Upper lobe of left lung (tissue), 6 donors: ENCODE results near the gene UBE2S. TPM values are rescaled to one million over a fixed set of nuclear protein-coding genes. Genes with fewer than 3 reads are reported as not detected.

Experiments
- ATAC-seq, 2 donors: fragments of 200-7000 bp; cut with Tn5 transposase; one replicate each; pipeline ENCODE4 v1.9.1; 2022; ENCODE audit warnings: mild to moderate bottlenecking in 2 of 2, moderate library complexity in 2 of 2; ENCODE audit not compliant: low FRiP score in 2 of 2
- DNase-seq, 2 donors: peaks; one replicate each; pipeline ENCODE4 v3.0.0-alpha.2; 2019 to 2020
- H3K27ac ChIP-seq, 4 donors: fragments of 200-600 bp; sonication (generic); one replicate each; pipeline ENCODE4 v1.5.1; 2016 to 2019
- H3K27me3 ChIP-seq, 4 donors: fragments of 200-600 bp; sonication (generic); one replicate each; pipeline ENCODE4 v1.5.1; 2017 to 2019
- H3K36me3 ChIP-seq, 4 donors: fragments of 200-600 bp; sonication (generic); one replicate each; pipeline ENCODE4 v1.5.1; 2016 to 2019
- H3K4me1 ChIP-seq, 4 donors: fragments of 200-600 bp; sonication (generic); one replicate each; pipeline ENCODE4 v1.5.1; 2018 to 2019
- H3K4me3 ChIP-seq, 4 donors: fragments of 200-600 bp; sonication (generic); one replicate each; pipeline ENCODE4 v1.5.1; 2017 to 2019; ENCODE audit warnings: mild to moderate bottlenecking in 2 of 4, moderate library complexity in 1 of 4
- H3K9me3 ChIP-seq, 4 donors: fragments of 200-600 bp; sonication (generic); one replicate each; pipeline ENCODE4 v1.5.1; 2018 to 2019
- EP300 ChIP-seq, 4 donors: sonication (generic); formaldehyde crosslinking; IDR thresholded peaks; one replicate each; pipeline ENCODE4 v1.5.1; 2017; ENCODE audit warnings: antibody characterized with exemption in 4 of 4, control low read depth in 2 of 4
- POLR2A ChIP-seq, 4 donors: fragments of 450-650 bp; IDR thresholded peaks; one replicate each; pipeline ENCODE4 v1.5.1; 2016 to 2017; ENCODE audit warnings: antibody characterized with exemption in 4 of 4, mild to moderate bottlenecking in 2 of 4
- POLR2AphosphoS5 ChIP-seq, 2 donors: sonication (generic); formaldehyde crosslinking; IDR thresholded peaks; one replicate each; pipeline ENCODE4 v1.5.1; 2017; ENCODE audit warnings: antibody characterized with exemption in 2 of 2
- WGBS, 2 donors: methylation state at CpG; one replicate each; pipeline ENCODE4 v1.1.5; 2017 to 2018; 5-methylcytosine and 5-hydroxymethylcytosine counted together
- total RNA-seq, 6 donors: library from RNA; depleted of rRNA in 4 of 6; stranded (reverse); fragments of >200 nt in 4 of 6; gene quantifications; one replicate each; pipeline versions ENCODE4 v1.1.0 to v1.2.1, GENCODE V29; 2016 to 2021
- TF ChIP-seq, protein P1 (sequence below), 6 experiments: fragments of 450-650 bp in 4 of 6; fragments of 200-600 bp in 2 of 6; sonication (generic) in 2 of 6; IDR thresholded peaks; one replicate each; pipeline ENCODE4 v1.5.1; 2016 to 2019; ENCODE audit warnings: antibody characterized with exemption in 6 of 6
- donor health status: DM: no; HTN: no; CAD: no; lungs with moderate emphysema.
- donor health status: DM: no; HTN: yes; CAD: no; lungs with severe emphysema.

UBE2S gene
- total RNA-seq, 6 donors from 2014 or later, result 6.5 to 31.6 (median 19.0) TPM

- no peak overlapping the region for H3K27ac ChIP-seq
- no peaks in the 10 kb centered on the region for H3K9me3 ChIP-seq
- H3K36me3 ChIP-seq, result peaks cover 0 to 20% (median 9%) of the 10 kb centered on the region in 4 donors
- ATAC-seq (no peak), DNase-seq (no peak)
- peaks cover 15 to 22% (median 20%) of the 10 kb centered on the region in 4 donors for H3K4me1 ChIP-seq
- H3K27me3 ChIP-seq, result peaks cover 7 to 27% (median 16%) of the 10 kb centered on the region in 4 donors
- H3K4me3 ChIP-seq, result no peak overlapping the region
- 90 to 95% methylated on average over 8 to 12 of the region's 12 CpGs for WGBS, 2 donors
- TF ChIP-seq POLR2AphosphoS5 (IDR thresholded peaks at IDR 0.05) (no peak), POLR2A (IDR thresholded peaks at IDR 0.05) (no peak), EP300 (IDR thresholded peaks at IDR 0.05) (no peak)
- TF ChIP-seq, protein P1, sequence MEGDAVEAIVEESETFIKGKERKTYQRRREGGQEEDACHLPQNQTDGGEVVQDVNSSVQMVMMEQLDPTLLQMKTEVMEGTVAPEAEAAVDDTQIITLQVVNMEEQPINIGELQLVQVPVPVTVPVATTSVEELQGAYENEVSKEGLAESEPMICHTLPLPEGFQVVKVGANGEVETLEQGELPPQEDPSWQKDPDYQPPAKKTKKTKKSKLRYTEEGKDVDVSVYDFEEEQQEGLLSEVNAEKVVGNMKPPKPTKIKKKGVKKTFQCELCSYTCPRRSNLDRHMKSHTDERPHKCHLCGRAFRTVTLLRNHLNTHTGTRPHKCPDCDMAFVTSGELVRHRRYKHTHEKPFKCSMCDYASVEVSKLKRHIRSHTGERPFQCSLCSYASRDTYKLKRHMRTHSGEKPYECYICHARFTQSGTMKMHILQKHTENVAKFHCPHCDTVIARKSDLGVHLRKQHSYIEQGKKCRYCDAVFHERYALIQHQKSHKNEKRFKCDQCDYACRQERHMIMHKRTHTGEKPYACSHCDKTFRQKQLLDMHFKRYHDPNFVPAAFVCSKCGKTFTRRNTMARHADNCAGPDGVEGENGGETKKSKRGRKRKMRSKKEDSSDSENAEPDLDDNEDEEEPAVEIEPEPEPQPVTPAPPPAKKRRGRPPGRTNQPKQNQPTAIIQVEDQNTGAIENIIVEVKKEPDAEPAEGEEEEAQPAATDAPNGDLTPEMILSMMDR (IDR thresholded peaks at IDR 0.05), result no peak
These were observed 46.1 kb upstream of the UBE2S start for GRCh38 chr19:55453511-55454260.

- Histone ChIP-seq H3K9me3 (no peaks in the 10 kb centered on the region), H3K36me3 (peaks cover 0 to 20% (median 9%) of the 10 kb centered on the region in 4 donors), H3K4me1 (peaks cover 15 to 22% (median 20%) of the 10 kb centered on the region in 4 donors), H3K27ac (no peak overlapping the region), H3K4me3 (peak overlapping the region in 2 of 4 donors; percentile 7 to 21), H3K27me3 (peaks cover 7 to 27% (median 16%) of the 10 kb centered on the region in 4 donors)
- TF ChIP-seq POLR2AphosphoS5 (IDR thresholded peaks at IDR 0.05), result no peak
- TF ChIP-seq, protein P1 (IDR thresholded peaks at IDR 0.05), result no peak
- no peak for TF ChIP-seq POLR2A (IDR thresholded peaks at IDR 0.05)
- no peak for TF ChIP-seq EP300 (IDR thresholded peaks at IDR 0.05)
- 30 to 34% methylated on average over 14 to 23 of the region's 34 CpGs for WGBS, 2 donors
- ATAC-seq (peak; percentile 65 to 73), DNase-seq (peak in 1 of 2 donors; percentile 91)
These were observed 45.3 kb upstream of the UBE2S start for GRCh38 chr19:55452749-55453346.

- Histone ChIP-seq H3K9me3 (no peaks in the 10 kb centered on the region), H3K4me1 (peaks cover 15 to 22% (median 20%) of the 10 kb centered on the region in 4 donors), H3K36me3 (peaks cover 0 to 20% (median 9%) of the 10 kb centered on the region in 4 donors), H3K27ac (no peak overlapping the region), H3K27me3 (peaks cover 7 to 27% (median 16%) of the 10 kb centered on the region in 4 donors), H3K4me3 (peak overlapping the region in 3 of 4 donors; percentile 7 to 21 (median 10))
- no peak for TF ChIP-seq POLR2A (IDR thresholded peaks at IDR 0.05)
- TF ChIP-seq POLR2AphosphoS5 (IDR thresholded peaks at IDR 0.05), result no peak
- no peak for TF ChIP-seq EP300 (IDR thresholded peaks at IDR 0.05)
- WGBS, 2 donors, result 6 to 12% methylated on average over 22 to 47 of the region's 57 CpGs
- peak in 1 of 2 donors; percentile 85 for DNase-seq
- no peak for ATAC-seq
These were observed 44.6 kb upstream of the UBE2S start for GRCh38 chr19:55451965-55452748.

GRCh38 chr19:55451163-55451964 lies 43.8 kb upstream of the UBE2S start:
- H3K4me3 ChIP-seq, result peak overlapping the region in 2 of 4 donors; percentile 10 to 21
- ATAC-seq, result peak in 1 of 2 donors; percentile 8
- peak in 1 of 2 donors; percentile 85 for DNase-seq
- peaks cover 0 to 20% (median 9%) of the 10 kb centered on the region in 4 donors for H3K36me3 ChIP-seq
- peaks cover 7 to 27% (median 16%) of the 10 kb centered on the region in 4 donors for H3K27me3 ChIP-seq
- no peaks in the 10 kb centered on the region for H3K9me3 ChIP-seq
- no peak overlapping the region for H3K27ac ChIP-seq
- H3K4me1 ChIP-seq, result peaks cover 15 to 22% (median 20%) of the 10 kb centered on the region in 4 donors
- no peak for TF ChIP-seq POLR2AphosphoS5 (IDR thresholded peaks at IDR 0.05)
- no peak for TF ChIP-seq EP300 (IDR thresholded peaks at IDR 0.05)
- TF ChIP-seq, protein P1 (IDR thresholded peaks at IDR 0.05), result no peak
- TF ChIP-seq POLR2A (IDR thresholded peaks at IDR 0.05), result no peak
- 1 to 3% methylated on average over 23 to 34 of the region's 80 CpGs for WGBS, 2 donors
